ENCODE measurements around the gene RABGAP1L.

- TF ChIP-seq CTCF (IDR thresholded peaks at IDR 0.05): no peak
- TF ChIP-seq POLR2A (IDR thresholded peaks at IDR 0.05): no peak
Measured at GRCh38 chr1:174447866-174448530, 288.7 kb downstream of the RABGAP1L start, which contains the start of gene GPR52.

Measured in right lobe of liver (tissue), 4 donors.